GM23338 (cell line): ENCODE measurements around the gene TARBP1. TPM values are rescaled to one million over a fixed set of nuclear protein-coding genes. Genes with fewer than 3 reads are reported as not detected.

Source experiments
- ATAC-seq: fragments of 200-7000 bp; cut with Tn5 transposase; 3 replicates; pipeline ENCODE4 v1.9.1; 2020
- DNase-seq: peaks from one replicate; pipeline ENCODE4 v3.0.0-alpha.2; 2015; ENCODE audit warnings: low spot score
- H2AFZ ChIP-seq: fragments of 200-600 bp; sonication (generic); 2 replicates; pipeline ENCODE4 v1.8.0; 2016; ENCODE audit warnings: antibody characterized with exemption, mild to moderate bottlenecking, moderate library complexity
- H3F3A ChIP-seq: fragments of 200-600 bp; sonication (generic); replicated peaks from 2 replicates; pipeline ENCODE4 v1.8.0; 2017; ENCODE audit warnings: antibody characterized with exemption, mixed run types, low read depth
- H3K27ac ChIP-seq: fragments of 200-600 bp; sonication (generic); 2 replicates; pipeline ENCODE4 v1.6.1; 2016; ENCODE audit warnings: low read depth
- H3K27me3 ChIP-seq: fragments of 200-600 bp; sonication (generic); 2 replicates; pipeline ENCODE4 v1.8.0; 2016; ENCODE audit warnings: mild to moderate bottlenecking, mixed run types, moderate library complexity; ENCODE audit not compliant: insufficient read depth
- H3K36me3 ChIP-seq: fragments of 200-600 bp; sonication (generic); 2 replicates; pipeline ENCODE4 v1.8.0; 2016; ENCODE audit warnings: mild to moderate bottlenecking; ENCODE audit not compliant: insufficient read depth
- H3K4me1 ChIP-seq: fragments of 200-600 bp; sonication (generic); 2 replicates; pipeline ENCODE4 v1.8.0; 2016; ENCODE audit warnings: mild to moderate bottlenecking, moderate library complexity; ENCODE audit not compliant: insufficient read depth
- H3K4me2 ChIP-seq: fragments of 200-600 bp; sonication (generic); 2 replicates; pipeline ENCODE4 v1.7.1; 2017; ENCODE audit warnings: mixed run types
- H3K4me3 ChIP-seq: fragments of 200-600 bp; sonication (generic); 2 replicates; pipeline ENCODE4 v1.6.1; 2016; ENCODE audit warnings: mixed run types
- H3K79me2 ChIP-seq: fragments of 200-600 bp; sonication (generic); replicated peaks from 2 replicates; pipeline ENCODE4 v1.8.0; 2017; ENCODE audit warnings: mild to moderate bottlenecking; ENCODE audit not compliant: insufficient read depth
- H3K9me2 ChIP-seq: fragments of 200-600 bp; sonication (generic); 2 replicates; pipeline ENCODE4 v1.8.0; 2017; ENCODE audit not compliant: insufficient read depth
- H4K20me1 ChIP-seq: fragments of 200-600 bp; sonication (generic); replicated peaks from 2 replicates; pipeline ENCODE4 v1.8.0; 2017; ENCODE audit warnings: mild to moderate bottlenecking; ENCODE audit not compliant: insufficient read depth
- H3K27ac Mint-ChIP-seq: 2 replicates; pipeline ENCODE4 v1.8.0; 2020; ENCODE audit warnings: inconsistent platforms, mild to moderate bottlenecking, moderate library complexity, mixed read lengths
- H3K27me3 Mint-ChIP-seq: 3 replicates; pipeline ENCODE4 v1.8.0; 2022; ENCODE audit warnings: low read depth, mild to moderate bottlenecking, moderate library complexity, mixed read lengths, inconsistent platforms; ENCODE audit not compliant: insufficient read depth, poor library complexity
- H3K36me3 Mint-ChIP-seq: 3 replicates; pipeline ENCODE4 v1.8.0; 2021; ENCODE audit warnings: low read depth, mild to moderate bottlenecking, inconsistent platforms, moderate library complexity, mixed read lengths
- H3K4me1 Mint-ChIP-seq: 3 replicates; pipeline ENCODE4 v1.8.0; 2020; ENCODE audit warnings: mild to moderate bottlenecking, inconsistent platforms, mixed read lengths
- H3K4me3 Mint-ChIP-seq: 3 replicates; pipeline ENCODE4 v1.8.0; 2021; ENCODE audit warnings: moderate library complexity, mild to moderate bottlenecking, inconsistent platforms, mixed read lengths
- H3K9me3 Mint-ChIP-seq: 3 replicates; pipeline ENCODE4 v1.8.0; 2020; ENCODE audit warnings: moderate library complexity, mild to moderate bottlenecking, inconsistent platforms, mixed read lengths
- CREB1 ChIP-seq: fragments of 250-450 bp; sonication (Bioruptor Pico); IDR thresholded peaks from 2 replicates; pipeline ENCODE4 v1.5.0; 2020; ENCODE audit warnings: low read depth, mild to moderate bottlenecking, moderate library complexity
- CTCF ChIP-seq, 2 experiments: fragments of 200-600 bp in 1 of 2; sonication (generic) in 1 of 2; conservative IDR thresholded peaks; 2 replicates each; pipeline versions ENCODE4 v1.5.1 to v1.6.1; 2016 to 2017; ENCODE audit warnings: antibody characterized with exemption in 2 of 2, low read depth in 2 of 2, mild to moderate bottlenecking in 2 of 2, moderate library complexity in 1 of 2
- ETS1 ChIP-seq: IDR thresholded peaks from 2 replicates; pipeline ENCODE4 v1.6.1; 2016; ENCODE audit warnings: antibody characterized with exemption
- EZH2 ChIP-seq: fragments of 200-600 bp; sonication (generic); IDR thresholded peaks from one replicate; pipeline ENCODE4 v1.8.0; 2017; ENCODE audit warnings: antibody characterized with exemption, mild to moderate bottlenecking, low read depth; ENCODE audit not compliant: unreplicated experiment
- EZH2phosphoT487 ChIP-seq: fragments of 200-600 bp; sonication (generic); IDR thresholded peaks from one replicate; pipeline ENCODE4 v1.8.1; 2018; ENCODE audit warnings: antibody characterized with exemption; ENCODE audit not compliant: unreplicated experiment
- JUNB ChIP-seq: IDR thresholded peaks from one replicate; pipeline ENCODE4 v1.6.1; 2016; ENCODE audit warnings: antibody characterized with exemption; ENCODE audit not compliant: unreplicated experiment
- NANOG ChIP-seq: IDR thresholded peaks from 2 replicates; pipeline ENCODE4 v1.6.1; 2016; ENCODE audit warnings: antibody characterized with exemption, borderline replicate concordance
- POLR2AphosphoS5 ChIP-seq: IDR thresholded peaks from 2 replicates; pipeline ENCODE4 v1.6.1; 2016; ENCODE audit warnings: antibody characterized with exemption, low read depth
- STAT1 ChIP-seq: IDR thresholded peaks from one replicate; pipeline ENCODE4 v1.6.1; 2016; ENCODE audit warnings: antibody characterized with exemption; ENCODE audit not compliant: unreplicated experiment
- ZNF114 ChIP-seq: fragments of 250-450 bp; sonication (Bioruptor Pico); IDR thresholded peaks from 2 replicates; pipeline ENCODE4 v1.5.0; 2020; ENCODE audit warnings: mild to moderate bottlenecking, moderate library complexity
- ZNF331 ChIP-seq: fragments of 250-450 bp; sonication (Bioruptor Pico); IDR thresholded peaks from 2 replicates; pipeline ENCODE4 v1.5.0; 2020; ENCODE audit warnings: low read depth, mild to moderate bottlenecking, moderate library complexity
- polyA plus RNA-seq: library from polyadenylated mRNA; unstranded; fragments of >200 nt; fragmentation: Nextera tagmentation; extraction: Ambion mirVana; gene quantifications from 2 replicates; pipeline ENCODE4 v1.2.1, GENCODE V29; 2016
- total RNA-seq: library from RNA; depleted of rRNA; stranded (reverse); fragments of >200 nt; shearing (Covaris generic); gene quantifications from 2 replicates; pipeline ENCODE4 v1.2.3, GENCODE V29; 2014
- TF ChIP-seq, protein P1 (sequence below): fragments of 250-450 bp; sonication (Bioruptor Pico); IDR thresholded peaks from 2 replicates; pipeline ENCODE4 v1.5.0; 2020; ENCODE audit warnings: mild to moderate bottlenecking, moderate library complexity
- TF ChIP-seq, protein P2 (sequence below): IDR thresholded peaks from one replicate; pipeline ENCODE4 v1.6.1; 2018; ENCODE audit warnings: antibody characterized with exemption; ENCODE audit not compliant: unreplicated experiment

The TARBP1 gene
- total and polyA plus RNA-seq, 2 experiments from 2014 or later: 14.9 to 18.8 TPM

DNA sequence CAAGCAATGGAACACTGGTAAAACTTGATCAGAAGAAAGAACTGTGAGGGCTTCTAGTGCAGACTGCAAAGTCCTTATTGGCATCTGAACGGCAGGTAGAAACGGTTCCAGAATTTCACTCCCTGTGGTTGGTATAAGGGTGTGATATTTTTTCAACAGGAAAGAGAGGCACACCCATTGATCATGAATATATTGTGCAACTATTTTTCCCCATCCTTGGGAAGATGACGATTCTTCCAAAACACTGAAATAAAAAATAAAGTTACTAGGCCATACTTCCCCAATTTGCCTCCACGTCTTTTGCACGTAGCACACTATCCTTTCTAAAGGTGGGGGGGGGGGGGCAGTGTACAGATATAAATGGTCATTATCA lies 49.6 kb downstream of the TARBP1 start:
- H3K36me3 ChIP-seq: peaks cover 8% of the 10 kb centered on the region
- H2AFZ ChIP-seq: no peak overlapping the region
- TF ChIP-seq EZH2phosphoT487 (no peak), CTCF (conservative IDR thresholded peaks at IDR 0.05; ENCODE audit: low read depth in 2 of 2) (no peak), POLR2AphosphoS5 (no peak), JUNB (no peak), STAT1 (no peak), ZNF331 (CRISPR knock-in tag) (no peak), EZH2 (no peak), ETS1 (no peak), NANOG (no peak), ZNF114 (CRISPR knock-in tag) (no peak), CREB1 (no peak)
- TF ChIP-seq, protein P1, sequence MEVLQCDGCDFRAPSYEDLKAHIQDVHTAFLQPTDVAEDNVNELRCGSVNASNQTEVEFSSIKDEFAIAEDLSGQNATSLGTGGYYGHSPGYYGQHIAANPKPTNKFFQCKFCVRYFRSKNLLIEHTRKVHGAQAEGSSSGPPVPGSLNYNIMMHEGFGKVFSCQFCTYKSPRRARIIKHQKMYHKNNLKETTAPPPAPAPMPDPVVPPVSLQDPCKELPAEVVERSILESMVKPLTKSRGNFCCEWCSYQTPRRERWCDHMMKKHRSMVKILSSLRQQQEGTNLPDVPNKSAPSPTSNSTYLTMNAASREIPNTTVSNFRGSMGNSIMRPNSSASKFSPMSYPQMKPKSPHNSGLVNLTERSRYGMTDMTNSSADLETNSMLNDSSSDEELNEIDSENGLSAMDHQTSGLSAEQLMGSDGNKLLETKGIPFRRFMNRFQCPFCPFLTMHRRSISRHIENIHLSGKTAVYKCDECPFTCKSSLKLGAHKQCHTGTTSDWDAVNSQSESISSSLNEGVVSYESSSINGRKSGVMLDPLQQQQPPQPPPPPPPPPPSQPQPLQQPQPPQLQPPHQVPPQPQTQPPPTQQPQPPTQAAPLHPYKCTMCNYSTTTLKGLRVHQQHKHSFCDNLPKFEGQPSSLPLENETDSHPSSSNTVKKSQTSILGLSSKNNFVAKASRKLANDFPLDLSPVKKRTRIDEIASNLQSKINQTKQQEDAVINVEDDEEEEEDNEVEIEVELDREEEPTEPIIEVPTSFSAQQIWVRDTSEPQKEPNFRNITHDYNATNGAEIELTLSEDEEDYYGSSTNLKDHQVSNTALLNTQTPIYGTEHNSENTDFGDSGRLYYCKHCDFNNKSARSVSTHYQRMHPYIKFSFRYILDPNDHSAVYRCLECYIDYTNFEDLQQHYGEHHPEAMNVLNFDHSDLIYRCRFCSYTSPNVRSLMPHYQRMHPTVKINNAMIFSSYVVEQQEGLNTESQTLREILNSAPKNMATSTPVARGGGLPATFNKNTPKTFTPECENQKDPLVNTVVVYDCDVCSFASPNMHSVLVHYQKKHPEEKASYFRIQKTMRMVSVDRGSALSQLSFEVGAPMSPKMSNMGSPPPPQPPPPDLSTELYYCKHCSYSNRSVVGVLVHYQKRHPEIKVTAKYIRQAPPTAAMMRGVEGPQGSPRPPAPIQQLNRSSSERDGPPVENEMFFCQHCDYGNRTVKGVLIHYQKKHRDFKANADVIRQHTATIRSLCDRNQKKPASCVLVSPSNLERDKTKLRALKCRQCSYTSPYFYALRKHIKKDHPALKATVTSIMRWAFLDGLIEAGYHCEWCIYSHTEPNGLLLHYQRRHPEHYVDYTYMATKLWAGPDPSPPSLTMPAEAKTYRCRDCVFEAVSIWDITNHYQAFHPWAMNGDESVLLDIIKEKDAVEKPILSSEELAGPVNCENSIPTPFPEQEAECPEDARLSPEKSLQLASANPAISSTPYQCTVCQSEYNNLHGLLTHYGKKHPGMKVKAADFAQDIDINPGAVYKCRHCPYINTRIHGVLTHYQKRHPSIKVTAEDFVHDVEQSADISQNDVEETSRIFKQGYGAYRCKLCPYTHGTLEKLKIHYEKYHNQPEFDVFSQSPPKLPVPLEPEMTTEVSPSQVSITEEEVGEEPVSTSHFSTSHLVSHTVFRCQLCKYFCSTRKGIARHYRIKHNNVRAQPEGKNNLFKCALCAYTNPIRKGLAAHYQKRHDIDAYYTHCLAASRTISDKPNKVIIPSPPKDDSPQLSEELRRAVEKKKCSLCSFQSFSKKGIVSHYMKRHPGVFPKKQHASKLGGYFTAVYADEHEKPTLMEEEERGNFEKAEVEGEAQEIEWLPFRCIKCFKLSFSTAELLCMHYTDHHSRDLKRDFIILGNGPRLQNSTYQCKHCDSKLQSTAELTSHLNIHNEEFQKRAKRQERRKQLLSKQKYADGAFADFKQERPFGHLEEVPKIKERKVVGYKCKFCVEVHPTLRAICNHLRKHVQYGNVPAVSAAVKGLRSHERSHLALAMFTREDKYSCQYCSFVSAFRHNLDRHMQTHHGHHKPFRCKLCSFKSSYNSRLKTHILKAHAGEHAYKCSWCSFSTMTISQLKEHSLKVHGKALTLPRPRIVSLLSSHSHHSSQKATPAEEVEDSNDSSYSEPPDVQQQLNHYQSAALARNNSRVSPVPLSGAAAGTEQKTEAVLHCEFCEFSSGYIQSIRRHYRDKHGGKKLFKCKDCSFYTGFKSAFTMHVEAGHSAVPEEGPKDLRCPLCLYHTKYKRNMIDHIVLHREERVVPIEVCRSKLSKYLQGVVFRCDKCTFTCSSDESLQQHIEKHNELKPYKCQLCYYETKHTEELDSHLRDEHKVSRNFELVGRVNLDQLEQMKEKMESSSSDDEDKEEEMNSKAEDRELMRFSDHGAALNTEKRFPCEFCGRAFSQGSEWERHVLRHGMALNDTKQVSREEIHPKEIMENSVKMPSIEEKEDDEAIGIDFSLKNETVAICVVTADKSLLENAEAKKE: no peak
- TF ChIP-seq, protein P2, sequence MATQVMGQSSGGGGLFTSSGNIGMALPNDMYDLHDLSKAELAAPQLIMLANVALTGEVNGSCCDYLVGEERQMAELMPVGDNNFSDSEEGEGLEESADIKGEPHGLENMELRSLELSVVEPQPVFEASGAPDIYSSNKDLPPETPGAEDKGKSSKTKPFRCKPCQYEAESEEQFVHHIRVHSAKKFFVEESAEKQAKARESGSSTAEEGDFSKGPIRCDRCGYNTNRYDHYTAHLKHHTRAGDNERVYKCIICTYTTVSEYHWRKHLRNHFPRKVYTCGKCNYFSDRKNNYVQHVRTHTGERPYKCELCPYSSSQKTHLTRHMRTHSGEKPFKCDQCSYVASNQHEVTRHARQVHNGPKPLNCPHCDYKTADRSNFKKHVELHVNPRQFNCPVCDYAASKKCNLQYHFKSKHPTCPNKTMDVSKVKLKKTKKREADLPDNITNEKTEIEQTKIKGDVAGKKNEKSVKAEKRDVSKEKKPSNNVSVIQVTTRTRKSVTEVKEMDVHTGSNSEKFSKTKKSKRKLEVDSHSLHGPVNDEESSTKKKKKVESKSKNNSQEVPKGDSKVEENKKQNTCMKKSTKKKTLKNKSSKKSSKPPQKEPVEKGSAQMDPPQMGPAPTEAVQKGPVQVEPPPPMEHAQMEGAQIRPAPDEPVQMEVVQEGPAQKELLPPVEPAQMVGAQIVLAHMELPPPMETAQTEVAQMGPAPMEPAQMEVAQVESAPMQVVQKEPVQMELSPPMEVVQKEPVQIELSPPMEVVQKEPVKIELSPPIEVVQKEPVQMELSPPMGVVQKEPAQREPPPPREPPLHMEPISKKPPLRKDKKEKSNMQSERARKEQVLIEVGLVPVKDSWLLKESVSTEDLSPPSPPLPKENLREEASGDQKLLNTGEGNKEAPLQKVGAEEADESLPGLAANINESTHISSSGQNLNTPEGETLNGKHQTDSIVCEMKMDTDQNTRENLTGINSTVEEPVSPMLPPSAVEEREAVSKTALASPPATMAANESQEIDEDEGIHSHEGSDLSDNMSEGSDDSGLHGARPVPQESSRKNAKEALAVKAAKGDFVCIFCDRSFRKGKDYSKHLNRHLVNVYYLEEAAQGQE: no peak
- H3K27ac Mint-ChIP-seq: no peak overlapping the region
- ATAC-seq (no peak), DNase-seq (no peak)
- H3K27me3 Mint-ChIP-seq: no peaks in the 10 kb centered on the region
- no peaks in the 10 kb centered on the region for H4K20me1 ChIP-seq
- H3K4me1 Mint-ChIP-seq: no peaks in the 10 kb centered on the region
- H3K27me3 ChIP-seq: no peaks in the 10 kb centered on the region
- no peak overlapping the region for H3K4me3 ChIP-seq
- no peak overlapping the region for H3K4me3 Mint-ChIP-seq
- peaks cover 39% of the 10 kb centered on the region for H3K36me3 Mint-ChIP-seq
- no peaks in the 10 kb centered on the region for H3K9me2 ChIP-seq
- H3F3A ChIP-seq: no peaks in the 10 kb centered on the region
- H3K4me1 ChIP-seq: no peaks in the 10 kb centered on the region
- H3K4me2 ChIP-seq: no peak overlapping the region
- no peaks in the 10 kb centered on the region for H3K79me2 ChIP-seq
- no peak overlapping the region for H3K27ac ChIP-seq
- H3K9me3 Mint-ChIP-seq: no peaks in the 10 kb centered on the region
